Measurements from ENCODE around the gene ELFN2. TPM values are rescaled to one million over a fixed set of nuclear protein-coding genes. Genes with fewer than 3 reads are reported as not detected.

ELFN2 gene
- total RNA-seq, 1 experiment from 2014 or later = 10.0 TPM

- no TSS peak for BruUV-seq (replicated peaks)
Observed at GRCh38 chr22:37333724-37334460, 93.4 kb downstream of the ELFN2 start.

GRCh38 chr22:37331856-37332536, 95.3 kb downstream of the ELFN2 start:
- Histone ChIP-seq H3K4me3 (ENCODE audit: low read length) (no peak overlapping the region), H3K79me2 (ENCODE audit: low read length) (no peaks in the 10 kb centered on the region), H3K9me2 (replicated peaks; ENCODE audit: low read length) (no peaks in the 10 kb centered on the region), H3K9me3 (ENCODE audit: low read length) (no peaks in the 10 kb centered on the region), H3F3A (ENCODE audit: low read length, unreplicated experiment) (no peaks in the 10 kb centered on the region), H3K36me3 (ENCODE audit: low read depth, low read length) (no peaks in the 10 kb centered on the region), H3K4me2 (ENCODE audit: low read length) (peak overlapping the region; percentile 69; the same call in 1 of the 2 replicates), H3K27ac (ENCODE audit: low read length) (peak overlapping the region; percentile 100), H4K20me1 (ENCODE audit: low read length) (no peaks in the 10 kb centered on the region), H3K4me1 (ENCODE audit: insufficient read depth, low read length) (peaks cover 75% of the 10 kb centered on the region), H3K9ac (ENCODE audit: low read length) (no peak overlapping the region), H3K27me3 (ENCODE audit: low read length) (no peaks in the 10 kb centered on the region), H2AFZ (ENCODE audit: low read length) (no peak overlapping the region)
- DNase-seq (peak; percentile 9), ATAC-seq (no peak)
- POLR2A ChIA-PET (ENCODE audit: unreplicated experiment) = interaction anchor here (0.6 kb wide), 1 partner anchor 231 kb away, joined by 6 read pairs; no protein-coding TSS in a partner anchor
- intact Hi-C loops (cut with micrococcal nuclease) = no loop called here
- BruUV-seq (replicated peaks) = no TSS peak
- CTCF ChIA-PET = no interaction called here
- TF ChIP-seq EZH2phosphoT487 (IDR thresholded peaks at IDR 0.05; ENCODE audit: borderline replicate concordance, low read length) (no peak), EZH2 (IDR thresholded peaks at IDR 0.05; ENCODE audit: low read length, unreplicated experiment) (no peak), CTCF (conservative IDR thresholded peaks at IDR 0.05; ENCODE audit: low read depth, low read length) (no peak)

More at GRCh38 chr22:37333724-37334460, 93.4 kb downstream of the ELFN2 start:
- H3K27me3 ChIP-seq (ENCODE audit: low read length) = no peaks in the 10 kb centered on the region
- intact Hi-C loops (cut with micrococcal nuclease) = no loop called here
- H3F3A ChIP-seq (ENCODE audit: low read length, unreplicated experiment) = no peaks in the 10 kb centered on the region
- ChIA-PET CTCF (no interaction called here), POLR2A (ENCODE audit: unreplicated experiment) (no interaction called here)
- no peak for ATAC-seq
- H3K27ac ChIP-seq (ENCODE audit: low read length) = no peak overlapping the region
- 0 out of 2 replicates have a peak, but pooled peaks have one; percentile 8 for TF ChIP-seq CTCF (conservative IDR thresholded peaks at IDR 0.05; ENCODE audit: low read depth, low read length)
- TF ChIP-seq EZH2 (IDR thresholded peaks at IDR 0.05; ENCODE audit: low read length, unreplicated experiment) = no peak
- TF ChIP-seq EZH2phosphoT487 (IDR thresholded peaks at IDR 0.05; ENCODE audit: borderline replicate concordance, low read length) = no peak
- H3K9ac ChIP-seq (ENCODE audit: low read length) = no peak overlapping the region
- peak; percentile 1 for DNase-seq
- H3K4me1 ChIP-seq (ENCODE audit: insufficient read depth, low read length) = peaks cover 73% of the 10 kb centered on the region
- H2AFZ ChIP-seq (ENCODE audit: low read length) = no peak overlapping the region
- H3K36me3 ChIP-seq (ENCODE audit: low read depth, low read length) = no peaks in the 10 kb centered on the region
- H3K79me2 ChIP-seq (ENCODE audit: low read length) = no peaks in the 10 kb centered on the region
- H3K9me2 ChIP-seq (replicated peaks; ENCODE audit: low read length) = no peaks in the 10 kb centered on the region
- no peaks in the 10 kb centered on the region for H3K9me3 ChIP-seq (ENCODE audit: low read length)
- no peak overlapping the region for H3K4me2 ChIP-seq (ENCODE audit: low read length)
- H3K4me3 ChIP-seq (ENCODE audit: low read length) = no peak overlapping the region
- H4K20me1 ChIP-seq (ENCODE audit: low read length) = no peaks in the 10 kb centered on the region
